GM12874 (cell line): Measurements from ENCODE around the gene TNS1.
A peak's percentile ranks its signal among the peaks of the same experiment; 100 is the strongest.

ENCODE experiments used
- CTCF ChIP-seq: IDR thresholded peaks from 2 replicates; pipeline ENCODE4 v1.5.1; 2011; ENCODE audit warnings: low read depth, mild to moderate bottlenecking, control low read depth, low read length, moderate library complexity; ENCODE audit not compliant: insufficient read depth

TNS1 gene

DNA sequence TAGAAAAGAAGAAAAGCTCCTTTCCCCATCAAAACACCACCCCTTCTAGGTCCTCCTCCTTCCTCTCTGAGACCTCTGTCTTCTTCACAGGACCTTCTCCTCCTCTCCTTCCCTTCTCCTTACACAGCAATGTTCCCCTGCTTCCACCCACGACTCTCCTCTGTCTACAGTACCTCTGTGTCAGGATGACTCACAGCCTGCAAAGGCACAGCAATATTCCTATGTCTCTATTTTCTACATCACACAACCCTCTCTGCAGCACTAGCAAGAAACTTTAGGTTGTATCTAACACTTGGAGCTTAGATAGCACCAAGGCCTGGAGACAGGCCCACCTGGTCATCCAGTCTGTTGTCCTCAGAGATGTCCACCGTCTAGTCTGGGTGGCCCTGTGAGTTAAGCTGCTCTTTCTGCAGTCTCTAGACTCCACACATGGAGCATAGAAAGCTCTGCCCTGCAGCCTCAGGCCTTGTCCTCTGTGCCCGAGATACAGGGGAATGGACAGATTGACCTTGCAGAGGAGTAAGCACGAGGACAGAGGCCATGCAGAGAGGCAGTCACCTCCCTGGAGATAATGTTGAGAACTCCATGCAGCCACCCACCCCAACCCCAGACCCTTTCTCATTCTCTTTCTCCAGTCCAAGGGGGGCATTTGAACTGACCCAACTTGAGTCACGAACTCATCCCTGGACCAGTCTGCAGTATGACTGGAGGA lies 212.0 kb downstream of the TNS1 start:
- no peak for TF ChIP-seq CTCF

DNA sequence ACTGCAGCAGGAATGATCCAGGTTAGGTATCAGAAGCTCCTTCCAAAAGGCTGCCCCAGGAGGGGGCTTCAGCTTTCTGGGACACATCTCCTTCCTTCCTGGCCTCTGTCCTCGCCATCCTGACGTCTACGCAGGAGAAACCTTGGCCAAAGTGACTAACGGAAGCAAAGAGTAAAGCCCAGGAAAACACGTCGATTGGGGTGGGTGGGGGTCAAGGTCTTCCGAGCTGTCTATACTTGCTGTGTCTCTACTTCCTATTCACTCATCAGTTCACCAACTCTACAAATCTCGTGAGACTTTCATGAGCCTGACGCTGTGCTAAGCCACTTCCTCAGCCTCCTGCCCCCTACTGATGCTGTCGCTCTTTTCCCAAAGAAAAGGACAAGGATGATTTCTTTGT lies 212.6 kb downstream of the TNS1 start:
- TF ChIP-seq CTCF, result no peak

- no peak for TF ChIP-seq CTCF
Measured at GRCh38 chr2:217789736-217790181, 213.0 kb downstream of the TNS1 start.

DNA sequence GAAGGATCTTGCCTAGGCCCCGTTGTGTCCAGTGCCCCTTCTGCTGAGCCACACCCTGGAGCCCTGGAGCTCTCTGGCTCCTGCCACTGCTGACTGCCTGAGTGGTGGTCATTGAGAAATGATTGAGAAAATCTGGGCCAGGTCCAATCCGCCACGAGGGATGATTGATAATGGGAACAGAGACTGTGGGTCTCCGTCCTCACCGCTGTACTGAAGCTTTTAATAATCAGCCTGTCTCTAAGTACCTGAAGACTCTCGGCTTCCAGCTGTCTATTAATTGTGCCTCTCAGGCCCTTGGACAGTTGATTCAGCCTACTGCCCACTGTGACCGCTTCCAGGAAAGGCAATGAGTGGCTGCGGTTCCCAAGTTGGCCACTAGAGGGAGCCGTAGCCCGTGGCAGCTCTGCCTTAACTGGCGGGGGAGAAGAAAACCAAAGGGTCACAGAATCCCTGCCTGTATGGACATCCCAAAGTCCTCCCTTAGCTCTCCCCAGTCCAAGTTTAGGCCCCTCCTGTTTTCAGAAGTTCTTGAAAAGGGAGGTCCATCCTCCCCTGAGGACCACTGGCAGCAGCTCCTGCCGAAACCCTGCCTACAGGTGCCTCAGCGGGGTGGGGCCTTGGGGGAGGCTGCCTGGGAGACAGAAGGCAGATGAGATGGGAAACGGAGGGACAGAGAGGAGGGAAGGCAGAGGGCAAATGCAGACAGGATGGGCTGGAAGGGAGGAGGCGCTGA lies 213.6 kb downstream of the TNS1 start:
- TF ChIP-seq CTCF, result peak; percentile 99

DNA sequence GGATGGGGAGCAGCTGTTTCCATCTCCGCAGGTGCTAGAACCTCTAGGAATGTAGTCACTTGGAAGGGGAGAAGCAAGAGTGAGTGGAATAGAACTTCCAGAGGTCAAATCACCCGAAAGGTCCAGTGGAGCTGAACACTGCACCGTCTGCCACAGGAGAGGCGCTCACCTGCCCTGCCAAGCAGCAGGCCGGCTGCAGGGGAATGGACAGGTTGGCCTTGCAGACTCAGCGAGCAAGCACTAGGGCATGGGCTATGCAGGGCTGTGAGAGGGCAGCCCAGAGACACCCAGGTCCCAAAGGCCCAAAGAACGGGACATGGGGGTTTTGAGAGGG lies 214.2 kb downstream of the TNS1 start:
- no peak for TF ChIP-seq CTCF

DNA sequence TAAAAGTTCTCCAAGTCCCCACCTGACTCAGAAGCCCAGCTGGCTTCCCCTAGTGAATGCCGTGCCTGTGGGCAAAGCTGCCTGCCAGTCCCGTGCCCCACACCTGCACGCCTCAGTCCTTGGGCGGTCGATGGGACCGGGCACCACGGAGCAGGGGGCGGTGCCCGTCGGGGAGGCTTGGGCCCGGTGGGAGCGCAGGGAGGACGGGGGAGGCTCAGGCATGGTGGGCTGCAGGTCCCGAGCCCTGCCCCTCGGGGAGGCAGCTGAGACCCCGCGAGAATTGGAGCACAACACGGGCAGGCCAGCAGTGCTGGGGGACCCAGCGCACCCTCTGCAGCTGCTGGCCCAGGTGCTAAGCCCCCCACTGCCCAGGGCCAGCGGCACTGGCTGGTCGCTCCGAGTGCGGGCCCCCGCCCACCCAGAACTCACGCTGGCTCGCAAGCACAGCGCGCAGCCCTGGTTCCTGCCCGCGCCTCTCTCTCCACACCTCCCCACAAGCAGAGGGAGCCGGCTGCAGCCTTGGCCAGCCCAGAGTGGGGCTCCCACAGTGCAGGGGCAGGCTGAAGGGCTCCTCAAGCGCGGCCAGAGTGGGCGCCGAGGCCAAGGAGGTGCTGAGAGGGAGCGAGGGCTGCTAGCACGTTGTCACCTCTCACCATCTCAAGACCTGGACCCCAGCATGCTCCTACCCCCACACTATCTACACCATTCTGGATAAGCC lies 215.5 kb downstream of the TNS1 start:
- no peak for TF ChIP-seq CTCF

- peak; percentile 96 for TF ChIP-seq CTCF
Measured at GRCh38 chr2:217785544-217786045, 217.2 kb downstream of the TNS1 start.
